ENCODE measurements around the gene NUTM2G.
"Not testable (repeated sequence)": the region's sequence is repeated elsewhere in the genome, so short reads cannot be mapped to it uniquely, and the experiment has no call there.

The NUTM2G gene

GRCh38 chr9:96928543-96928942 is at the start of gene NUTM2G:
TSS of gene NUTM2G (plus strand) at chr9:96928843. CDS start at chr9:96929025, 182 bp downstream.
- H3K27ac ChIP-seq = not testable (repeated sequence)

- H3K27ac ChIP-seq = no peak overlapping the region
Measured at GRCh38 chr9:96883922-96884321, 44.7 kb upstream of the NUTM2G start.

GRCh38 chr9:96884443-96884842 is 44.2 kb upstream of the NUTM2G start:
- no peak overlapping the region for H3K27ac ChIP-seq
- no peak for TF ChIP-seq CTCF (conservative IDR thresholded peaks at IDR 0.05)

More at GRCh38 chr9:96883922-96884321, 44.7 kb upstream of the NUTM2G start:
- no peak for TF ChIP-seq CTCF (conservative IDR thresholded peaks at IDR 0.05)

- no peak overlapping the region for H3K27ac ChIP-seq
- TF ChIP-seq CTCF (conservative IDR thresholded peaks at IDR 0.05) = no peak
Measured at GRCh38 chr9:96885424-96885823, 43.2 kb upstream of the NUTM2G start.

- no peak overlapping the region for H3K27ac ChIP-seq
- no peak for TF ChIP-seq CTCF (conservative IDR thresholded peaks at IDR 0.05)
Measured at GRCh38 chr9:96888591-96888990, 40.1 kb upstream of the NUTM2G start.

- no peak for TF ChIP-seq CTCF (conservative IDR thresholded peaks at IDR 0.05)
- H3K27ac ChIP-seq = no peak overlapping the region
Measured at GRCh38 chr9:96892131-96892530, 36.5 kb upstream of the NUTM2G start.

- not testable (repeated sequence) for H3K27ac ChIP-seq
Measured at GRCh38 chr9:96900010-96900409, 28.6 kb upstream of the NUTM2G start.

- H3K27ac ChIP-seq = not testable (repeated sequence)
Measured at GRCh38 chr9:96904947-96905722, 23.5 kb upstream of the NUTM2G start.

GRCh38 chr9:96908479-96908878 is 20.2 kb upstream of the NUTM2G start:
- H3K27ac ChIP-seq = not testable (repeated sequence)

GRCh38 chr9:96915539-96915938 is 13.1 kb upstream of the NUTM2G start:
- H3K27ac ChIP-seq = not testable (repeated sequence)

- not testable (repeated sequence) for H3K27ac ChIP-seq
Measured at GRCh38 chr9:96916531-96916930, 12.1 kb upstream of the NUTM2G start.

- H3K27ac ChIP-seq = not testable (repeated sequence)
Measured at GRCh38 chr9:96918550-96918949, 10.1 kb upstream of the NUTM2G start.

GRCh38 chr9:96920803-96921202 is 7.8 kb upstream of the NUTM2G start:
- not testable (repeated sequence) for H3K27ac ChIP-seq

GRCh38 chr9:96925587-96925986 is 3.1 kb upstream of the NUTM2G start:
- not testable (repeated sequence) for H3K27ac ChIP-seq

GRCh38 chr9:96931665-96932064 is 3.0 kb downstream of the NUTM2G start:
- not testable (repeated sequence) for H3K27ac ChIP-seq

- not testable (repeated sequence) for H3K27ac ChIP-seq
Measured at GRCh38 chr9:96934097-96934496, 5.5 kb downstream of the NUTM2G start.

Data from VCaP (cell line).